GM12801 (cell line): ENCODE results near the gene GRIN2D.

Source experiments
- CTCF ChIP-seq: IDR thresholded peaks from one replicate; pipeline ENCODE4 v1.5.1; 2011; ENCODE audit warnings: control low read depth; ENCODE audit not compliant: insufficient read length; ENCODE audit errors: extremely low read depth

Gene GRIN2D

GRCh38 chr19:48396016-48396823 lies 2.8 kb downstream of the GRIN2D start:
- no peak for TF ChIP-seq CTCF

GRCh38 chr19:48396824-48397176 lies 3.3 kb downstream of the GRIN2D start:
- no peak for TF ChIP-seq CTCF

GRCh38 chr19:48397263-48398101 lies 4.0 kb downstream of the GRIN2D start:
- TF ChIP-seq CTCF: no peak

- TF ChIP-seq CTCF: no peak
Observed at GRCh38 chr19:48398102-48398374, 4.6 kb downstream of the GRIN2D start.

GRCh38 chr19:48398375-48399235 lies 5.1 kb downstream of the GRIN2D start:
- no peak for TF ChIP-seq CTCF

GRCh38 chr19:48400018-48400742 lies 6.7 kb downstream of the GRIN2D start:
- TF ChIP-seq CTCF: no peak
